Karpas-422 (cell line): ENCODE measurements around the gene HIC1. TPM values are rescaled to one million over a fixed set of nuclear protein-coding genes. Genes with fewer than 3 reads are reported as not detected.
A peak's percentile ranks its signal among the peaks of the same experiment; 100 is the strongest.

Experiments
- DNase-seq: peaks from one replicate; pipeline ENCODE4 v3.0.0-alpha.2; 2015
- H2AFZ ChIP-seq: fragments of 200-600 bp; sonication (generic); 2 replicates; pipeline ENCODE4 v1.6.1; 2014; ENCODE audit warnings: antibody characterized with exemption, low read length, mixed read lengths
- H3K27ac ChIP-seq: fragments of 200-600 bp; sonication (generic); 2 replicates; pipeline ENCODE4 v1.5.1; 2014; ENCODE audit warnings: mild to moderate bottlenecking, low read length, moderate library complexity
- H3K27me3 ChIP-seq: fragments of 200-600 bp; sonication (generic); 2 replicates; pipeline ENCODE4 v1.6.1; 2014; ENCODE audit warnings: low read length, mixed read lengths
- H3K36me3 ChIP-seq: fragments of 200-600 bp; sonication (generic); 2 replicates; pipeline ENCODE4 v1.6.1; 2014; ENCODE audit warnings: low read length, mixed read lengths; ENCODE audit not compliant: insufficient read depth
- H3K4me1 ChIP-seq: fragments of 200-600 bp; sonication (generic); 2 replicates; pipeline ENCODE4 v1.6.1; 2014; ENCODE audit warnings: mild to moderate bottlenecking, low read length, mixed read lengths
- H3K4me2 ChIP-seq: fragments of 200-600 bp; sonication (generic); 2 replicates; pipeline ENCODE4 v1.6.1; 2014; ENCODE audit warnings: low read length, low read depth, mild to moderate bottlenecking; ENCODE audit not compliant: poor library complexity, severe bottlenecking
- H3K4me3 ChIP-seq: fragments of 200-600 bp; sonication (generic); 2 replicates; pipeline ENCODE4 v1.5.1; 2014; ENCODE audit warnings: mild to moderate bottlenecking, antibody characterized with exemption, low read length, mixed read lengths
- H3K79me2 ChIP-seq: fragments of 200-600 bp; sonication (generic); 2 replicates; pipeline ENCODE4 v1.6.1; 2014; ENCODE audit warnings: mild to moderate bottlenecking, low read length, mixed read lengths
- H3K9ac ChIP-seq: fragments of 200-600 bp; sonication (generic); 2 replicates; pipeline ENCODE4 v1.6.0; 2014; ENCODE audit warnings: low read length
- H3K9me2 ChIP-seq: fragments of 200-600 bp; sonication (generic), shearing (Covaris generic); replicated peaks from 2 replicates; pipeline ENCODE4 v1.6.0; 2014; ENCODE audit warnings: mild to moderate bottlenecking, low read length, moderate library complexity; ENCODE audit not compliant: insufficient read depth
- H3K9me3 ChIP-seq: fragments of 300-700, 200-600 bp; sonication (generic); 2 replicates; pipeline ENCODE4 v1.6.1; 2014; ENCODE audit warnings: low read length, mixed read lengths
- H4K20me1 ChIP-seq: fragments of 200-600 bp; sonication (generic); 2 replicates; pipeline ENCODE4 v1.6.1; 2014; ENCODE audit warnings: mild to moderate bottlenecking, antibody characterized with exemption, low read length, low read depth; ENCODE audit not compliant: insufficient read depth
- total RNA-seq: library from RNA; depleted of rRNA; stranded (reverse); fragments of >200 nt; shearing (Covaris generic); gene quantifications from 2 replicates; pipeline ENCODE4 v1.2.3, GENCODE V29; 2014; ENCODE audit warnings: low replicate concordance

HIC1 gene
- total RNA-seq, 1 experiment from 2014 or later = 3.2 TPM

- H3K36me3 ChIP-seq = peaks cover 28% of the 10 kb centered on the region
- H3K27me3 ChIP-seq = no peaks in the 10 kb centered on the region
- no peaks in the 10 kb centered on the region for H3K9me2 ChIP-seq
- DNase-seq = no peak
- peaks cover 10% of the 10 kb centered on the region; the same call in 1 of the 2 replicates for H3K79me2 ChIP-seq
- H3K4me1 ChIP-seq = peaks cover 46% of the 10 kb centered on the region
- no peak overlapping the region for H2AFZ ChIP-seq
- H4K20me1 ChIP-seq = peaks cover 17% of the 10 kb centered on the region; the same call in 1 of the 2 replicates
- no peak overlapping the region for H3K9ac ChIP-seq
- no peaks in the 10 kb centered on the region for H3K9me3 ChIP-seq
- H3K4me2 ChIP-seq = no peak overlapping the region
- no peak overlapping the region for H3K27ac ChIP-seq
- no peak overlapping the region for H3K4me3 ChIP-seq
Measured at GRCh38 chr17:2040219-2040827, 14.6 kb upstream of the HIC1 start.

- Histone ChIP-seq H3K27me3 (no peaks in the 10 kb centered on the region), H3K36me3 (peaks cover 24% of the 10 kb centered on the region), H3K4me3 (peak overlapping the region; percentile 95), H3K27ac (no peak overlapping the region), H3K4me2 (peak overlapping the region; percentile 99), H4K20me1 (peaks cover 10% of the 10 kb centered on the region; the same call in 1 of the 2 replicates), H3K9me2 (no peaks in the 10 kb centered on the region), H3K79me2 (peaks cover 10% of the 10 kb centered on the region; the same call in 1 of the 2 replicates), H3K9ac (peak overlapping the region; percentile 84), H2AFZ (no peak overlapping the region), H3K9me3 (no peaks in the 10 kb centered on the region), H3K4me1 (peaks cover 39% of the 10 kb centered on the region)
- no peak for DNase-seq
Measured at GRCh38 chr17:2040942-2041560, 13.9 kb upstream of the HIC1 start.

DNA sequence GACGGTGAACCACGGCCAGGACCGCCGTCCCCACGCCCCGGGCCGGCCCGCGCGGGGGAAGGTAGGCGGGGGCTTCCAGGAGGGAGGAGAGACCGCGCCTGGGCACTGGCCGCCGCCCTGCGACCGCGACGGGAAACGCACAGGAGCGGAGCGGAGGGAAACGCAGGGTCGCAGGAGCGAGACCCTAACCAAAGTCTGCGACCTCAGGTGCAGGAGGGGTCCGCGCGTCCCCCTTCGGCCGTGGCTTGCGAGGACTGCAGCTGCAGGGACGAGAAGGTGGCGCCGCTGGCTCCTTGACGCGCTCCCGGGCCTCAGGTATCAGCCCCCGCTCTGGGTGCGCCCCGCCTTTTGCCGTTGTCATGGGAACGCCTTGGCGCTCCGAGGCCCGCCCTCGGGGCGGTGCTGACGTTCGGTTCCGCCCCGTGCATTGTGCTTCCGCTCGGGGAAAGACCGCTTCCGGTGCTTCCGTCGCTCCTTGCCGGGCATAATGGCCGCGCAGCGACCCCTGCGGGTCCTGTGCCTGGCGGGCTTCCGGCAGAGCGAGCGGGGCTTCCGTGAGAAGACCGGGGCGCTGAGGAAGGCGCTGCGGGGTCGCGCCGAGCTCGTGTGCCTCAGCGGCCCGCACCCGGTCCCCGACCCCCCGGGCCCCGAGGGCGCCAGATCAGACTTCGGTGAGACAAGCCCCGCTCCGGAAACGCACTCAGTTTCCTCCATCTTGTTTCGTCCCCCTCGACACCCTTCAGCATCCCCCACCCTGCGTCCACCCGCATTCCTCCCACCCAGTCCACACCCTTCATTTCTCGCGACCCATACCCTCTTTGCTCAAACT, 13.1 kb upstream of the HIC1 start, which contains the start of gene OVCA2:
Gene OVCA2, plus strand, starts transcription at position 462 of the 829 bp plus-strand sequence. Its CDS starts 26 bp downstream, at position 488.
- Histone ChIP-seq H3K9me2 (no peaks in the 10 kb centered on the region), H2AFZ (peak within 1 kb of the TSS; percentile 67; the same call in 1 of the 2 replicates), H3K9me3 (no peaks in the 10 kb centered on the region), H3K4me2 (peak within 1 kb of the TSS; percentile 99), H3K4me3 (peak within 1 kb of the TSS; percentile 95), H3K4me1 (peaks cover 34% of the 10 kb centered on the region), H3K36me3 (peaks cover 17% of the 10 kb centered on the region), H3K9ac (peak within 1 kb of the TSS; percentile 84), H4K20me1 (peaks cover 4% of the 10 kb centered on the region; the same call in 1 of the 2 replicates), H3K27ac (peak within 1 kb of the TSS; percentile 45), H3K79me2 (peaks cover 10% of the 10 kb centered on the region; the same call in 1 of the 2 replicates), H3K27me3 (no peaks in the 10 kb centered on the region)
- peak; percentile 99 for DNase-seq

DNA sequence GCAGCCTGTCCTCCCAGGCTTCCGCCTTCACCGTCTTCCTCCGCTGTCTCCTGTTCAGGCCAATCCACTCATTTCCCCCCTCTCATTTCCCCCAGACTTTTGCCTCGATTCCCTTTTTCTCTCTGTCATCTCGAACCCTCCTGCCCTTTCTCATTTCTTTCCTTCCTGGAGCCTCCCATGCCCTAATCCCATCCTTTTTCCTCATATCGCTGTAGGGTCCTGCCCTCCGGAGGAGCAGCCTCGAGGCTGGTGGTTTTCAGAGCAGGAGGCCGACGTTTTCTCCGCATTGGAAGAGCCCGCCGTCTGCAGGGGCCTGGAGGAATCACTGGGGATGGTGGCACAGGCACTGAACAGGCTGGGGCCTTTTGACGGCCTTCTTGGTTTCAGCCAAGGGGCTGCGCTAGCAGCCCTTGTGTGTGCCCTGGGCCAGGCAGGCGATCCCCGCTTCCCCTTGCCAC, 12.5 kb upstream of the HIC1 start:
- no peak for DNase-seq
- Histone ChIP-seq H3K27ac (peak overlapping the region; percentile 45), H2AFZ (peak overlapping the region; percentile 67; the same call in 1 of the 2 replicates), H3K36me3 (peaks cover 15% of the 10 kb centered on the region), H3K4me3 (peak overlapping the region; percentile 95), H3K9ac (peak overlapping the region; percentile 84), H3K27me3 (no peaks in the 10 kb centered on the region), H3K4me1 (peaks cover 33% of the 10 kb centered on the region), H4K20me1 (no peaks in the 10 kb centered on the region; the same call in 1 of the 2 replicates), H3K4me2 (peak overlapping the region; percentile 99), H3K9me3 (no peaks in the 10 kb centered on the region), H3K9me2 (no peaks in the 10 kb centered on the region), H3K79me2 (peaks cover 10% of the 10 kb centered on the region; the same call in 1 of the 2 replicates)

DNA sequence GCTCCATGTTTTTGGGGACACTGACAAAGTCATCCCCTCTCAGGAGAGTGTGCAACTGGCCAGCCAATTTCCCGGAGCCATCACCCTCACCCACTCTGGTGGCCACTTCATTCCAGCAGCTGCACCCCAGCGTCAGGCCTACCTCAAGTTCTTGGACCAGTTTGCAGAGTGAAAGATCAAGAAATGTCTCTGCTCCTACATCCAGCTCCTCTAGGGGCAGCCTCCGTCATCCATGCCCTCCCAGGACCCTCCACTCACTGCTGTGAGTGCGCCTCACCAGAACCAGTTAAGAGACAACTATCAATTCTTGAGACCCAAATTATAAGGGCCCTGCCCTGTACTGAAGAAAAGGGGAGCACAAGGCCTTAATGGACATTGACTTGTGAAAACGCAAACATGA, 12.0 kb upstream of the HIC1 start:
- H3K9me3 ChIP-seq = no peaks in the 10 kb centered on the region
- H3K4me2 ChIP-seq = peak overlapping the region; percentile 99
- H3K9me2 ChIP-seq = no peaks in the 10 kb centered on the region
- no peak overlapping the region for H3K27ac ChIP-seq
- H3K9ac ChIP-seq = peak overlapping the region; percentile 84
- no peaks in the 10 kb centered on the region for H4K20me1 ChIP-seq
- DNase-seq = no peak
- H2AFZ ChIP-seq = no peak overlapping the region
- H3K4me1 ChIP-seq = peaks cover 28% of the 10 kb centered on the region
- H3K79me2 ChIP-seq = peaks cover 10% of the 10 kb centered on the region; the same call in 1 of the 2 replicates
- peak overlapping the region; percentile 95; the same call in 1 of the 2 replicates for H3K4me3 ChIP-seq
- no peaks in the 10 kb centered on the region for H3K27me3 ChIP-seq
- peaks cover 15% of the 10 kb centered on the region for H3K36me3 ChIP-seq

- no peak overlapping the region for H3K4me3 ChIP-seq
- H4K20me1 ChIP-seq = no peaks in the 10 kb centered on the region
- no peaks in the 10 kb centered on the region for H3K27me3 ChIP-seq
- peaks cover 10% of the 10 kb centered on the region; the same call in 1 of the 2 replicates for H3K79me2 ChIP-seq
- no peaks in the 10 kb centered on the region for H3K9me2 ChIP-seq
- H2AFZ ChIP-seq = no peak overlapping the region
- peaks cover 15% of the 10 kb centered on the region for H3K36me3 ChIP-seq
- no peak for DNase-seq
- H3K27ac ChIP-seq = no peak overlapping the region
- peaks cover 23% of the 10 kb centered on the region for H3K4me1 ChIP-seq
- no peak overlapping the region for H3K4me2 ChIP-seq
- H3K9ac ChIP-seq = no peak overlapping the region
- H3K9me3 ChIP-seq = no peaks in the 10 kb centered on the region
Measured at GRCh38 chr17:2043785-2044184, 11.1 kb upstream of the HIC1 start.

DNA sequence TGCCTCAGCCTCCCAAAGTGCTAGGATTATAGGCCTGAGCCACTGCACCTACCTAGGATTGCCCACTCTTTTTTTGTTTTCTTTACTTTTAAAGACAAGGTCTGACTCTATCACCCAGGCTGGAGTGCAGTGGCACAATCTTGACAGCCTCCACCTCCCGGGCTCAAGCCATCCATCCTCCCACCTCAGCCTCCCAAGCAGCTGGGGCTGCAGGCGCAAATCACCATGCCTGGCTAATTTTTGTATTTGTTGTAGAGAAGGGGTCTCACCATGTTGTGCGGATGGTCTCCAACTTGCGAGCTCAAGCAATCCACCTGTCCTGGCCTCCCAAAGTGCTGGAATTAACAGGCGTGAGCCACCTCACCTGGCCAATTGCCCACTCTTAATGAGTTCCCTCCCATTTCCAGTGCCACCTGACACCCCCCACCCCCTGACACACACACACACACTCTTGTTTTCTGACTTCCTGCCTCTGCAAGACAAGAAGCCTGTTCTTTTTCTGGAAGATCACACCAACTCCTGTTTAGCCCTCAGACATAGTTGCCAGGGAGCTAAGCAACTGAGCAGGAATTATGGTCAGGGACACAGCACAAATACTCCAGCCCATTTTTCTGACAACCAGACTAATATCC, 10.5 kb upstream of the HIC1 start:
- peaks cover 26% of the 10 kb centered on the region for H3K4me1 ChIP-seq
- H3K9me2 ChIP-seq = no peaks in the 10 kb centered on the region

More for the DNA sequence above, 10.5 kb upstream of the HIC1 start:
- Histone ChIP-seq H3K9ac (no peak overlapping the region), H4K20me1 (no peaks in the 10 kb centered on the region), H3K36me3 (peaks cover 15% of the 10 kb centered on the region), H3K27ac (no peak overlapping the region), H3K4me2 (no peak overlapping the region), H3K27me3 (no peaks in the 10 kb centered on the region), H2AFZ (no peak overlapping the region), H3K9me3 (no peaks in the 10 kb centered on the region), H3K79me2 (peaks cover 10% of the 10 kb centered on the region; the same call in 1 of the 2 replicates), H3K4me3 (no peak overlapping the region)
- no peak for DNase-seq
